Stimulated activated naive CD4-positive, alpha-beta T cell treated with Interleukin-2 at 50 U/mL for 16 hours (primary cell): ENCODE results near the gene CCDC170.

Source experiments
- DNase-seq: peaks from one replicate; lab custom pipeline; 2025; lab: John Stamatoyannopoulos, UW

Gene CCDC170

GRCh38 chr6:151658091-151658490 is 164.3 kb downstream of the CCDC170 start:
- no peak for DNase-seq

DNA sequence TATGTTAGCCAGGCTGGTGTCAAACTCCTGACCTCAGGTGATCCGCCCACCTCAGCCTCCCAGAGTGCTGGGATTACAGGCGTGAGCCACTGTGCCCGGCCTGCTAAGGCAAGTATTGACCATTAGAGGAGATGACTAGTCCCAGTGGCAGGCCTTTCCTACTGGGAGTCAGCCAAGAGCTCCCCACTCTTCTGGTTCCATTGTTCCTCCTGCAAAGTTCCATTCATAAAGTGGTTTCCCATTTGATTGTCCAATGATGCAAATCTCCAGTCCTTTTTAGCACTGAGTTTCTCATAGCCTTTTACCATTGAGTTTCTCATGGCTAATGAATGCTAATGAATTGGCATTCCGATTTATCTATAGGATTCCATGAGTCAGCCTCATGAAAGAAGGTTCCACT is 165.4 kb downstream of the CCDC170 start:
- no peak for DNase-seq

GRCh38 chr6:151661509-151661908 is 167.7 kb downstream of the CCDC170 start:
- no peak for DNase-seq

GRCh38 chr6:151661928-151662327 is 168.1 kb downstream of the CCDC170 start:
- no peak for DNase-seq

DNA sequence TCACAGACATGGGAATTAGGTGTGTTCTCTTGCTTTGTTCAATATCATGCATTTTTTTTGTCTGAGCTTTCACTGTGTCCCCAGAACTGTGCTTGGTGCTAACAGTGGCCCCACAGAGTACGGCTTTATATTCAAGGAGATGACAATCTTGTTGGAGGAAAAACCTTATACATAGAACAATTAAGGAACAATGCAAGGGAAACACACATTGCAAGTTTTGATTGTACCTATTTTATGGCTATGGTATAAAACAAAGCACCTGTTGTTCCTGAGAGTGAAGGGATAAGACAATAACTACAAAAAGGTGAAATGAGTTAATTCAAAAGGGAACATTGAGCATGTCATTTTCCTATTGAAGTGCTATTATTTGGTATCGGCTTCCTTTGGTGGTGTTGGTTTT is 169.7 kb downstream of the CCDC170 start:
- DNase-seq = no peak

GRCh38 chr6:151664390-151664789 is 170.6 kb downstream of the CCDC170 start:
- DNase-seq = no peak

GRCh38 chr6:151665329-151665728 is 171.5 kb downstream of the CCDC170 start:
- DNase-seq = no peak

DNA sequence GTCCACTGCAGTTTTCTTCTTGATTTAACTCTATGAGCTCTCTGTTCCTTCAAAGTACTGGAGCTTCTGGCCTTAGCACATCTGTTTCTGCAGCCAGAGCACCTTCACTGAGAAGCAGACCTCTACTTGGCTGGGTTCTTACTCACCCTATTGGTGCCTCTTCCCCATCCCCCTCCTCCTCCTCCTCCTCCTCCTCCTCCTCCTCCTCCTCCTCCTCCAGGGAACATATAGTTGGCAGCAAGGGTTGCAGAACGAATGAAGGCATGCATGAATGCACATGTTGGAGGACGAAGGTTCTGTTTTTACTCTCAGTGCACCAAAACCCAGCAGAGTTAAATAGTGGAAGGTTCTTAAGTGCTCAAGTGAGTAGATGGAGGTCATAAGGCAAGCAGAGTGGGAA is 172.7 kb downstream of the CCDC170 start:
- no peak for DNase-seq

DNA sequence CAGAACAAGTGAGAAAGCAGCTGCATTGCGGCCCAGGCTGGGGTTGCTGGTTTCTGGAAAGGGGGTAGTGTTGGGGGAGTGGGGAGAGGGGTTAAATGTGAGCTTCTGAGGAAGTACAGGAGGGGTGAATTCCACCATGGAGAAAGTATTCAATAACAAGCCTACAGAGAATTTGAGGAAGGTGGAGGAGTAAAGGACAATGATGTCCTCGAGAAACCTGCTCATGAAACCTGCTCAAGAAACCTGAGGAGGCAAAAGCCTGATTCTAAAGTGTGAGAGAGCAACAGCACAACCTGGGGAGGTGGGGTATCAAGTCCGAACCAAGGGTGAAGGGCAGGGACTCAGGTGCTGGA is 175.4 kb downstream of the CCDC170 start:
- no peak for DNase-seq

- DNase-seq = no peak
Measured at GRCh38 chr6:151670116-151670515, 176.3 kb downstream of the CCDC170 start.
